ENCODE results near the gene ZBTB7C. TPM values are rescaled to one million over a fixed set of nuclear protein-coding genes. Genes with fewer than 3 reads are reported as not detected.

ZBTB7C gene
- total and polyA plus RNA-seq, 5 donors = 0.88 to 3.7 (median 2.0) TPM

GRCh38 chr18:48222118-48222517 is 187.1 kb downstream of the ZBTB7C start:
- Histone ChIP-seq H3K4me1 (ENCODE audit: control insufficient read depth, insufficient read depth, low read length) (peaks cover 3% of the 10 kb centered on the region), H3K27me3 (ENCODE audit: control insufficient read depth, insufficient read depth) (no peaks in the 10 kb centered on the region), H3K4me3 (ENCODE audit: low read length) (no peak overlapping the region), H3K27ac (ENCODE audit: low read length) (no peak overlapping the region), H3K9me3 (ENCODE audit: control insufficient read depth, low read length) (no peaks in the 10 kb centered on the region)
- WGBS = 35% methylated on average over 4 of the region's 4 CpGs
- ATAC-seq = peak; percentile 64 to 66
- DNase-seq = peak in 1 of 3 donors; percentile 40
- intact Hi-C loops (cut with DNase I) = loop anchor here in 1 of 4 donors (10.0 kb wide), 1 partner anchor 223 kb away; no protein-coding TSS in a partner anchor

- no peak for DNase-seq
- intact Hi-C loops (cut with DNase I) = loop anchor here in 1 of 4 donors (10.0 kb wide), 1 partner anchor 225 kb away; no protein-coding TSS in a partner anchor
- H3K9me3 ChIP-seq (ENCODE audit: control insufficient read depth, low read length) = no peaks in the 10 kb centered on the region
- H3K4me1 ChIP-seq (ENCODE audit: control insufficient read depth, insufficient read depth, low read length) = peaks cover 4% of the 10 kb centered on the region
- no peak for ATAC-seq
- H3K27ac ChIP-seq (ENCODE audit: low read length) = no peak overlapping the region
- no peaks in the 10 kb centered on the region for H3K27me3 ChIP-seq (ENCODE audit: control insufficient read depth, insufficient read depth)
- no peak overlapping the region for H3K4me3 ChIP-seq (ENCODE audit: low read length)
- 86% methylated on average over 2 of the region's 2 CpGs for whole genome bisulfite sequencing
Observed at GRCh38 chr18:48219810-48220499, 189.2 kb downstream of the ZBTB7C start.

GRCh38 chr18:48219037-48219809 is 190.0 kb downstream of the ZBTB7C start:
- DNase-seq = no peak
- H3K4me1 ChIP-seq (ENCODE audit: control insufficient read depth, insufficient read depth, low read length) = peaks cover 4% of the 10 kb centered on the region
- intact Hi-C loops (cut with DNase I) = no loop called here
- H3K27me3 ChIP-seq (ENCODE audit: control insufficient read depth, insufficient read depth) = no peaks in the 10 kb centered on the region
- no peak overlapping the region for H3K27ac ChIP-seq (ENCODE audit: low read length)
- no peaks in the 10 kb centered on the region for H3K9me3 ChIP-seq (ENCODE audit: control insufficient read depth, low read length)
- WGBS = 86% methylated on average over 6 of the region's 6 CpGs
- H3K4me3 ChIP-seq (ENCODE audit: low read length) = no peak overlapping the region
- no peak for ATAC-seq

- ATAC-seq = no peak
- H3K4me1 ChIP-seq (ENCODE audit: control insufficient read depth, insufficient read depth, low read length) = peaks cover 4% of the 10 kb centered on the region
- WGBS = 96% methylated on average over 7 of the region's 7 CpGs
- no peak overlapping the region for H3K4me3 ChIP-seq (ENCODE audit: low read length)
- no peaks in the 10 kb centered on the region for H3K27me3 ChIP-seq (ENCODE audit: control insufficient read depth, insufficient read depth)
- intact Hi-C loops (cut with DNase I) = no loop called here
- no peaks in the 10 kb centered on the region for H3K9me3 ChIP-seq (ENCODE audit: control insufficient read depth, low read length)
- DNase-seq = no peak
- H3K27ac ChIP-seq (ENCODE audit: low read length) = no peak overlapping the region
Observed at GRCh38 chr18:48218285-48219022, 190.7 kb downstream of the ZBTB7C start.

- DNase-seq = no peak
- Histone ChIP-seq H3K4me1 (ENCODE audit: control insufficient read depth, insufficient read depth, low read length) (peaks cover 4% of the 10 kb centered on the region), H3K27me3 (ENCODE audit: control insufficient read depth, insufficient read depth) (no peaks in the 10 kb centered on the region), H3K4me3 (ENCODE audit: low read length) (no peak overlapping the region), H3K27ac (ENCODE audit: low read length) (no peak overlapping the region), H3K9me3 (ENCODE audit: control insufficient read depth, low read length) (no peaks in the 10 kb centered on the region)
- ATAC-seq = peak; percentile 6 to 11
- 81% methylated on average over 15 of the region's 15 CpGs for WGBS
- intact Hi-C loops (cut with DNase I) = no loop called here
Observed at GRCh38 chr18:48217258-48218250, 191.6 kb downstream of the ZBTB7C start.

GRCh38 chr18:48216639-48217257 is 192.4 kb downstream of the ZBTB7C start:
- Histone ChIP-seq H3K4me1 (ENCODE audit: control insufficient read depth, insufficient read depth, low read length) (peaks cover 4% of the 10 kb centered on the region), H3K27ac (ENCODE audit: low read length) (no peak overlapping the region), H3K4me3 (ENCODE audit: low read length) (no peak overlapping the region), H3K27me3 (ENCODE audit: control insufficient read depth, insufficient read depth) (no peaks in the 10 kb centered on the region), H3K9me3 (ENCODE audit: control insufficient read depth, low read length) (no peaks in the 10 kb centered on the region)
- intact Hi-C loops (cut with DNase I) = no loop called here
- WGBS = 67% methylated on average over 9 of the region's 9 CpGs
- DNase-seq (no peak), ATAC-seq (peak; percentile 38 to 47)

- DNase-seq = no peak
- Histone ChIP-seq H3K27me3 (ENCODE audit: control insufficient read depth, insufficient read depth) (no peaks in the 10 kb centered on the region), H3K4me1 (ENCODE audit: control insufficient read depth, insufficient read depth, low read length) (peaks cover 4% of the 10 kb centered on the region), H3K4me3 (ENCODE audit: low read length) (no peak overlapping the region), H3K27ac (ENCODE audit: low read length) (no peak overlapping the region), H3K9me3 (ENCODE audit: control insufficient read depth, low read length) (no peaks in the 10 kb centered on the region)
- 81% methylated on average over 9 of the region's 9 CpGs for WGBS
- intact Hi-C loops (cut with DNase I) = no loop called here
- peak in 1 of 2 donors; percentile 14 for ATAC-seq
Observed at GRCh38 chr18:48215876-48216638, 193.1 kb downstream of the ZBTB7C start.

- Histone ChIP-seq H3K4me3 (ENCODE audit: low read length) (no peak overlapping the region), H3K4me1 (ENCODE audit: control insufficient read depth, insufficient read depth, low read length) (peaks cover 2% of the 10 kb centered on the region), H3K9me3 (ENCODE audit: control insufficient read depth, low read length) (no peaks in the 10 kb centered on the region), H3K27me3 (ENCODE audit: control insufficient read depth, insufficient read depth) (no peaks in the 10 kb centered on the region), H3K27ac (ENCODE audit: low read length) (no peak overlapping the region)
- DNase-seq = no peak
- intact Hi-C loops (cut with DNase I) = no loop called here
- no peak for ATAC-seq
- 95% methylated on average over 9 of the region's 9 CpGs for WGBS
Observed at GRCh38 chr18:48213791-48214190, 195.4 kb downstream of the ZBTB7C start.

- no peaks in the 10 kb centered on the region for H3K27me3 ChIP-seq (ENCODE audit: control insufficient read depth, insufficient read depth)
- ATAC-seq = no peak
- intact Hi-C loops (cut with DNase I) = no loop called here
- no peak overlapping the region for H3K27ac ChIP-seq (ENCODE audit: low read length)
- WGBS = 40% methylated on average over 4 of the region's 4 CpGs
- H3K9me3 ChIP-seq (ENCODE audit: control insufficient read depth, low read length) = no peaks in the 10 kb centered on the region
- H3K4me1 ChIP-seq (ENCODE audit: control insufficient read depth, insufficient read depth, low read length) = no peaks in the 10 kb centered on the region
- no peak overlapping the region for H3K4me3 ChIP-seq (ENCODE audit: low read length)
- DNase-seq = no peak
Observed at GRCh38 chr18:48208432-48209140, 200.6 kb downstream of the ZBTB7C start.

Measured in right cardiac atrium (tissue), 5 donors.